ENCODE data around the gene AHRR.
"Not testable (repeated sequence)": the region's sequence is repeated elsewhere in the genome, so short reads cannot be mapped to it uniquely, and the experiment has no call there.

AHRR gene

DNA sequence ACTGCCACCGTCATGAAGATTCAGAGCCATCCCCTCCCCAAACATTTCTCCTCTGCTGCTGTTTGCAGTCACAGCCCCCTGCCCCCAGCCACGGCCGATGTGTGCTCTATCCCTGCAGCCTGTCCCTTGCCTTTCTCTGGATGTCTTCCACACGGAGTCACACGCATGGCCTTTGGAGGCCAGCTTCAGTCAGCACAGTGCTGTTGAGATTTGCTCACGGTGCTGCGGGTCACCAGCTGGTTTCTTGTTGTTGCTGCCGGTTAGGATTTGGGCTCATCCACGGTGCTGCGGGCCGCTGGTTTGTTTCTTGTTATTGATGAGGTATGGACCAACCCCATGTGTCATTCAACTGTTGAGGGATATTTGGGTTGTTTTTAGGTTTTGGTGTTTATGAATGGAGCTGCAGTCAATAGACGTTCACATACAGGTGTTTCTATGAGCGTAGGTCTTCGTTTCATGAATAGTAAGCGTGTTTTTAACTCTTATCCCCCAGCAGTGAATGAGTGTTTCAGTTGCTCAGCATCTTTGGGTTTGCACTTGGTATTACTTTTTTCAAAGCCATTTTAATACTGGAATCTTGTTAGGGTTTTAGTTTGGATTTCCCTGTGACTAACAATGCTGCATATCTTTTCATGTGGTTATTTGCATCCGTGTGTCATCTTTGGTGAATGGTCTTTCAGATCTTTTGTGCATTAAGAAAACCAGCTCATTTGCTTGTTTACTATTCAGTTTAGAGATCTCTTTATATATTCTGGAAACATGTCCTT, 57.6 kb downstream of the AHRR start:
- DNase-seq (ENCODE audit: low read depth), result no peak

DNA sequence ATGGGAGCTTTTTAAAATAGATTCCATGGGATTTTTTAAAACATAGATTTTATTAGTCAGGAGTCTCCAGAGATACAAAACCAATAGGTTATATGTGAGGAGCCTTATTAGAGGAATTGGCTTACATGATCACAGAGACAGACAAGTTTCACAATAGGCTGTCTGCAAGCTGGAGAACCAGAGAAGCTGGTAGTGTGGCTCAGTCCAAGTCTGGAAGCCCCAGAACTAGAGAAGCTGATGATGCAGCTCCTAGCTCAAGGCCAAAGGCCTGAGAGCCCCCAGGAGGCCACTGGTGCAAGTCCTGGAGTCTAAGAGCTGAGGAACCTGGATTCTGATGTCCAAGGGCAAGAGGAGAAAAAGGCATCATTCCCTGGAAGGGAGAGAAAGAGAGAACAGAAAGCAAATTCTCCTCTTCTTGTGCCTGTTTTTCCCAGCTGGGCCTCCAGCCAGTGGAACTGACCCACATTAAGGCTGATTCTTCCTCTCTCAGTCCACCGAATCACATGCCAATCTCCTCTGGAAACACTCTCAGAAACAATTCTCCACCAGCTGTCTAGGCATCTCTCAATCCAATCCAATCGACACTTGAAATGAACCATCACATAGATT, 59.3 kb downstream of the AHRR start:
- DNase-seq (ENCODE audit: low read depth), result no peak

DNA sequence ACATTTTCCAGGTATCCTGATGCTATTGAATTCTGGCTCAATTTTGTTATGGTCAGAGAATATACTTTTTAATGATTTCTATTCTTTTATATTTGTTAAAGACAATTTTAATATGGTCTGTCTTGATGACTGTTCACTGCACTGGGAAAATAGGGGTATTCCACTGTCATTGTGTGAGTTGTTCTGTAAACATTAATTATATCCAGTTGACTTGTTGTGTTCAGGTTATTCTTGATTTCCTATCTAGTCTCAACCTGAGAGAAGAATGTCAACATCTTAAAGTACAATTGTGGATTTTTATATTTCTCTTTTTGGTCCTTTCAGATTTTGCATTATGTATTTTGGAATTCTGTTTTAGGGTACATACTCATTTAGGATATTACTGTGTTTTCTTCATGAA, 61.6 kb downstream of the AHRR start:
- no peak for DNase-seq (ENCODE audit: low read depth)

DNA sequence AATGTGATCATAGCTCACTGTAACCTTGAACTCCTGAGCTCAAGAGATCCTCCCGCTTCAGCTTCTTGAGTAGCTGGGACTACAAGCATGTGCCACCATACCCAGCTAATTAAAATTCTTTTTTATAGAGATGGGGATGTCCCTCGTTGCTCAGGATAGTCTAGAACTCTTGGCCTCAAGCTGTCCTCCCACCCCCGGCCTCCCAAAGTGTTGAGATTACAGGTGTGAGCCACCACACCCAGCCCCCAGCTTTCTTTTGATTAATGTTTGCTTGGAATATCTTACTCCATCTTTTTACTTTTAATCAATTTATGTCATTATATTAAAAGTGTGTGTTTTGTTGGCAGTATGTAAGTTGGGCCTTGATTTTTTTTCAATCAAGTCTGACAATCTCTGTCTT, 62.1 kb downstream of the AHRR start:
- DNase-seq (ENCODE audit: low read depth), result no peak

DNA sequence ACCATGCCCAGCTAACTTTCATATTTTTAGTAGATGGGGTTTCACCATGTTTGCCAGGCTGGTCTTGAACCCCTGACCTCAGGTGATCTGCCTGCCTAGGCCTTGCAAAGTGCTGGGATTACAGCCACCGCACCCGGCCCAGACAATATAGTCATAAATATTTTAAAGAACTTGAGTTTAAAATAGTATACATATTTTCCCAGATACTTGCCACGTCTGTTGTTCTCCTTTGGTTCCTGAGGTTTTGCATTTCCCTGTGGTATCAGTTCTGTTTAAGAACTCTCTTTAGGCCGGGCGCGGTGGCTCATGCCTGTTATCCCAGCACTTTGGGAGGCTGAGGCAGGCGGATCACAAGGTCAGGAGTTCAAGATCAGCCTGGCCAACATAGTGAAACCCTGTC, 63.1 kb downstream of the AHRR start:
- not testable (repeated sequence) for DNase-seq (ENCODE audit: low read depth)

DNA sequence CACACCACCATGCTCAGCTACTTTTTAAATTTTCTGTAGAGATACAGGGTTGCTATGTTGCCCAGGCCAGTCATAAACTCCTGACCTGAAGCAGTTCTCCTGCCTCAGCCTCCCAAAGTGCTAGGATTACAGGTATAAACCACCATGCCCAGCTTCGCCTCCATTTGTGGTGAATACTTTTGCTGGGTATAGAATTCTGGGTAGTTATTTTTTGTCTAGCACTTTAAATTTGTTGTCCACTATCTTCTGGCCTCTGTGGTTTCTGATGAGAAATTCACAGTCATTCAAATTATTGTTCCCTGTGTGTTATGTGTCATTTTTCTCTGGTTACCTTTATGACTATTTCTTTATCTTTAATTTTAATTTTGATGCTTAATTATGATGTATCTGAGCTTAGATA, 63.8 kb downstream of the AHRR start:
- no peak for DNase-seq (ENCODE audit: low read depth)

DNA sequence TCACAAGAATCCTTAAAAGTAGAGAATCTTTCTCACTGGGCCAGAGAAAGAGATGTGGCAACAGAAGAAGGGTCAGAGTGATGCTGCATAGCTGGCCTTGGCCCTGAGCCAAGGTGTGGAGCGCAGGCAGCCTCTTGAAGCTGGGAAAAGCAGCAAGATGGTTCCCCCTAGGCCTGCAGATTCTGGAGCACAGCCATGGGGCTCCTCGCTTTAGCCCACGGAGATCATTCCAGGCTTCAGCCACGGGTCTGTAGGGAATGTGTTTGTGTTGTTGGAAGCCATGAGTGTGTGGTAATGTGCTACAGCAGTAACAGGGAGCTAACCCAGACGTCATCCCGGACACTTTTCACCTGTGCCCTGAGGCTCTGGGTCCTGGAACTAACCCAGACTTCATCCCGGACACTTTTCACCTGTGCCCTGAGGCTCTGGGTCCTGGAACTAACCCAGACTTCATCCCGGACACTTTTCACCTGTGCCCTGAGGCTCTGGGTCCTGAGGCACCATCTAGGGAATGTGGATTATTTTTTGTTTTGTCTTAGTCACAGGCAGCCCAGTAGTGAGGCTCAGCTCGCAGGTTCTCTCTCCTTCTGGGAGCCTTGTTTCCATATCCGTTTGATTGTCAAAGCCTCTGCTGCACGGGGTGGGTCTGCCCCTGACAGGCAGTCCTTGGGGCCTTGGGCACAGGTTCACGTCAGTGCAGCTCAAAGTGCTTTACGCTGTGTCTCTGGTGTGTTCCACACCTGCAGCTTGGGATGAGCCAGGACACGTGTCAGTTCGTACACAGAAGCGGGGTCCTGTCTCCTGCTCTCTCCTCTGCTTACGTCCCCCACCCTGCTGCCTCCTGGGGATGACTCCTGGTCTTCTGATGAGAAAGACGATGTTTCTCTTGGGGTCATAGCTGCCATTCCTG, 65.2 kb downstream of the AHRR start:
- DNase-seq (ENCODE audit: low read depth), result no peak

DNA sequence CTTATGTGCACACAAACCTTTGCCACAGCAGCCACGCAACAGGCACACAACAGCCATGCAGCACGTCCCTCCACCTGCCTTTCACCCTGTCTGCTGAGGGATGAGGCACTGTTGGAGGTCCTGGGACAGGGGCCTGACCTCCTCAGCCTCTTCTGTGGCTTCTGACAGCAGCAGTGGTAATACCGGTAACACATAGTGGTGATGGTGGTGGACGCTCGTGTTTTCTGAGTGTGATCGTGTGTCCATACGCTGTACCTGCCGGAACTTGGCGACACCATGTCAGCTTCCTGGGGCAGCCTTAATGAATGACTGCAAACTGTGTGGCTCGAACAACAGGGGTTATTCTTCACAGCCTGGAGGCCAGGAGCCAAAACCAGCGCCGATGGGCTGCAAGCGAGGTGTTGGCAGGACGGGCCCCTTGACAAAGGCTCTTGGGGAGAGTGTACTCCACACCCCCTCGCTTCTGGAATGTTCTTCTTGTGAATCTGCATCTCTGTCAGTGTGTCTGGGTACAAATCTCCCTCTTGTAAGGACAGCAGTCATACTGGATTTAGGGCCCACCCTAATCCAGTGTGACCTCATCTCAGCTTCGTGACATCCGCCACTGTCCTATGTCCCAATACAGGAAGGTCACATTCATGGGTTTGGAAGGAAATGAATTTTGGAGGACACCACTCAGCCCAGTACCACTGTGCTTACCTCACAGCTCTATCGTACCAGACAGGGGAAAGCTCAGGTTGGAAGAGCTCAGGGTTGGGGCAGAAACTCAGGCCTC, 66.2 kb downstream of the AHRR start:
- DNase-seq (ENCODE audit: low read depth), result no peak

DNA sequence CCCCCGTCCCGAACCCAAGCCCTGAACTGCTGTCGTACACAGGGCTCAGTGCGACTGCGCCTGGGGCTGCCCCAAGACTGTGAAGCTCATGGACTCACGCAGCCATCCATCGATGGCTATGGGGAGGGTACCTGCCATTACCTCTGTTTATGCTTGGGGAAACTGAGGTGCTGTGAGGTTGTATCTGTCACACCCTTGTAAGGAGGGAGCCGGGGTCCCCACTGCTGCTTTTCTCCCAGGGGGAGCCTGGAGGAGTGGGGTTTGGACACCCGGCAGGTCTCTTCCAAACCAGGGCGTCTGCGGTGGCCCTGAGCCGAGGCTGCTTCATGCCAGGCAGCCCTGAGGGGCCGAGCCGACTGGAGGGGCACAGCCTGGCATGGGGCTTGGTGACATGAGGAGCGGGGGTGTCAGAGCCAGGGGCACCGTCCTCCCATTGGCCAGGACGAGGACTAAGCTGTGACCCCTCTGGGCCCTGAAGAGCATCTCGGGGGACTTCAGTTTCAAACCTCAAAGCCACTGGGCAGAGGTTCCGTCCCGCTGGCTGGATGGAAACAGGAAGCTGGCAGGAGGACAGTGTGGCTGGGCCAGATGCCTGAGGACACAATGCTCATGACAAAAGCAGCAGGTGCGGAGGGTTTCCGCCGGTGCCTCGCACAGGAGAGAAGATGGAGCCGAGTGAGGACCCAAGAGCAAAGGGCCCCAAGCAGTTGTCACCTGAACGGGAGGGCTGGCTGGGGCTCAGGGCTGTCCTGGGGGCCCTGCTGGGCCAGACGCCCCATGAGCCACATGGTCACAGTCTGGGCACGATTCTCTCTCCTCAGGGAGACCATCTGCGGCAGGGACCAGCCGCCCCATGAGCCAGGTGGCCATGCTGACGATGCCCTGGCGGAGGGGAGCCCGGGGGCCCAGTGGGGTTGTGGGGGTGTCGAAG, 67.0 kb downstream of the AHRR start:
- DNase-seq (ENCODE audit: low read depth), result no peak

DNA sequence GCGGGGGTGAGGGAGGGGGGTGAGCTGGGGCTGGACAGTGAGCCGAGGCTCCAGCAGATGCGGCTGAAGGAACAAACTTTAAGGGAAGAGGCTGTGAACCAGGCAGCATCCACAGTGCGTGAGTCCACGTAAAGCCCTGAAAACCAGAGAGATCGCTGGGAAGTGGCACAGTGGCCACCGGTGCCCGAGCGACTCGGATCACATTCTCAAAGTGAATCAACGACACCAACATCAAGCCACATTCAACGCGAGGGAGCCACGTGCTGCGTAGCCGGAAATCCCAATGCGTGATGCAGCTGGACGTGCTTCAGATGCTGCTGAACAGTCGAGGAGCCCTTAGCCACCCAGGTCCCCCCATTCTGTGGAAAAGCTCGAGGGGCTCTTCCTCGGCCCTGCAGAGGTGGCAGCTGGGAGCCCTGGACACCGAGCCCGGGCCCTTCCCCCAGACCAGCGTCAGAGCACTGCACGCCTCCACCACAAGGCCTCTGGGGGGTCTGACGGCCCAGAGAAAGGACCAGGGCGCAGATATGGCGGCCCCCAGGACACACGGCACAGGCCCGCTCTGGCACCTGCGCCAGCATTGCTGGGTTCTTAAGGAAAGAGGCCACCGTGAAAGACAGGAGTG, 67.8 kb downstream of the AHRR start:
- DNase-seq (ENCODE audit: low read depth), result no peak

DNA sequence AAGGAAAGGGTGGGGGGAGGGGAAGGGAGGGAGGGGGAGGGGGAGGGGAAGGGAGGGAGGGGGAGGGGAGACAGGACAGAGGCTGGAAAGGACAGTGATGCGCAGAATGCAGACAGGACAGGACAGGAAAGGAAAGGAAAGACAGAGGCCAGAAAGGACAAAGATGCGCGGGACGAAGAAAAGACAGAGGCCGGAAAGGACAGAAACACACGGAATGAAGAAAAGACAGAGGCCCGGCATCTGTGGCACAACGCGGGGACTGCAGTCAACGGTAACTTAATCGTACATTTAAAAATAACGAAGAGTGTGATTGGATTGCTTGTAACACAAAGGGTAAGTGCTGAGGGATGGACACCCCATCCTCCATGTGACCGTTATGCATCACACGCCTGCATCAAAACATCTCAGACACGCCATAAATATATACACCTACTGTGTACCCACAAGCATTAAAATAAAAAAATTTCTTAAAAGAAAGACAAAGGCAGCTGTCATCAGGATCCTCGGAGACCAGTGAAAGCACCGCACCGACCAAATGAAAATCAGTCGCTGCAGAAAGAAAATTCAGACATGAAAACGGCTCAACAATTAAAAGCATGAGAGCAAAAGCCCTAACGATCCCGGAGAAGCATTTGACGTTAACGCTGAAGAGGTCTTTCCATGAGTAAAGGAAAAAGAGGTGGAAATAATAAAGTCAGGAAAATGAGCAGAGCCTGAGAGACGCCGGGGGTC, 68.5 kb downstream of the AHRR start:
- no peak for DNase-seq (ENCODE audit: low read depth)

DNA sequence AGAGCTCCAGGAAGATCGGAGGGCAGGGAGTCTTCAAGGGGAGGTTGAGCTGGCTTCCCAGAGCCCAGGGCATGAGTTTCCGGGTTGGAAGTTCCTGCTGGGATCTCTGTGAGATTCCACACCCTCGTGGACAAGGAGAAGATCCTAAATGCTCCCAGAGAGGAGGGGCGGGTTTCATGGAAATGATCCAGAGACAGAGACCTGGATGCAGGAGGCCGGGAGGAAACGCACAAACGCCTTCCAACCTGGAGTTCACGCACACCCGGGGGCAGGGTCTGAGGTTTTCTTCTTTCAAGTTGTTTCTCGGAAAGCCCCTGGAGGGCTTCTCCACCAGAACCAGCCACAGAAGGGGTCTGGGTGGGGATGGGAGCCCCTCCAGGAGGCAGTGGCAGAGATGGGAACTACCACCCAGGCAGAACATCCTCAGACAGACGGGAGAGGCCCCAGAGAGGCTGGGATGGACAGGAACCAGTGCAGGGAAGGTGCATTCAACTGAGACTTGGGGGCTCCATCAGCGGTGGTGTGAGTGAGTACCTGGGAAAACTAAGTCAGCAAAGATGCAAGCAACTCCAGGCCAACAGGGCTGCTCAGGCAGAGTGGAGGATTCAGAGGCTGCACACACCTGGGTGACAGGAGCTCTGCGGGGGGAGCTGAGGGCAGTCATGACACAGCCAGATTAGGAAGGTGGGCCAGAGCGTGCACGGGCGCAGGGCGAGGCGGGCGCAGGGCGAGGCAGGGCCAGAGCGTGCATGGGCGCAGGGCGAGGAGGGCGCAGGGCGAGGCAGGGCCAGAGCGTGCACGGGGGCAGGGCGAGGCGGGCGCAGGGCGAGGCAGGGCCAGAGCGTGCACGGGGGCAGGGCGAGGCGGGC, 69.3 kb downstream of the AHRR start:
- no peak for DNase-seq (ENCODE audit: low read depth)

DNA sequence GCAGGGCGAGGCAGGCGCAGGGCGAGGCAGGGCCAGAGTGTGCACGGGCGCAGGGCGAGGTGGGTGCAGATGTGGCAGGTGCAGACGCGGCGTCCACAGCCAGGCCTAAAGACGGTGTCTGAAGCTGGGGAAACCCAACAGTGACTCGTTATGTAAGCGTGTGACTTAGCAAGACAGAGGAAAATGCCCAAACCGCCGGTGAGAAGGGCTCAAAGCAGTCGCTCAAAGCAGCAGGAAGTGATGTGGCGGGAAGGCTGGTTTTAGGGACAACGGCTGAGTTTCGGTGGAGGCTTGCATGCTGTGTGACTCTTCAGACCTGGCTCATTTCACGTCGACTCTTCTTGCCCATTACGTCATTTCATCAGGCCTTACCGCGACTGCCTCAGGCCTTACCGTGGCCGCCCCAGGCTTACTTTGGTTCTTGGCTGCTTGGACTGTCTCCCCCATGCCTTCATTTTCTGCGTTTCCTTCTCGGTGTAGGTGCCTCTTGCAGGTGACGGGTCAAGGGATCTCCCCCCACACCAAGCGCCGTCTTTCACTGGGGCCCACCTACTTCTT, 71.0 kb downstream of the AHRR start:
- DNase-seq (ENCODE audit: low read depth), result no peak

DNA sequence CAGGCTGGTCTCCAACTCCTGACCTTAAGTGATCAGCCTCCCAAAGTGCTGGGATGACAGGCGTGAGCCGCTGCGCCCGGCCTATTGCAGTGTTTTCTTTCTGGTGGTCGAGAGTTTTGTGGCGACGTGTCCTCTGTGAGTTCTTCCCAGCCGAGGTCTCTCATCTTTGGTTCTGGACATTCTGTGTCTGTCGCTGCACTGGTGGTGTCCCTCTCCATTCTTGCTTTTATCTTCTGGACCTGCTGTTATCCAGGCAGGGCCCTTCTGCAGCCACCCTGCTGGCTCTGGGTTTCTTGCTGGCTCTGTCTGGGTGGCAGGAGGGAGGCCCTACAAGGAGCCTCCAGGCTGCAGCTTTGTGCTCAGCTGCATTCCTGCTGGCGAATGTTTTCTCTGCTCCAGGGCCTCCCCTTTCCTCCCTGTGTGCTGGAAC, 72.3 kb downstream of the AHRR start:
- no peak for DNase-seq (ENCODE audit: low read depth)

DNA sequence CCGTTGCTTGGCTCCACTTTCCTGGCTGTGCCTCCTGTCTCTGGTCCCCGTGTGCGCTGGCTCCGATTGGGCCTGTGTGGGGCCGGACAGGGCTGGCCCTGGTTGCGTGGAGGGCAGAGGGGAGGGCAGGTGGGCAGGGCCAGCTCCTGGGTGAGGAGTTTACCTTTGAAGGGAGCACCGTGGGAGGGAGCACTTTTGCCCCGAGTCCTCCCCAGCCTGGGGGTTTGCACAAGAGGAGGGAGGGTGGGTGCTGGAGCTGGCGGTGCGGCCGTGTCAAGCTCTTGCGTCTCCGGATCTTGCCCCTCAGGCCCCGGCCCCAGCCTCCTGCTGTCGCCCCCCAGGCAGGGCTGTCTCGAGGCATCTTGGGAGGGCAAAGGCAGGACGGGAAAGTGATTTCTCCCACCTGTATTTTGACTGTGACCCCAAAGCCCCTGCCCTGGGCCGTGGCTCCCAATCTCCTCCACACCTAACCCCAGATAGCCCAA, 73.2 kb downstream of the AHRR start:
- DNase-seq (ENCODE audit: low read depth), result no peak

DNA sequence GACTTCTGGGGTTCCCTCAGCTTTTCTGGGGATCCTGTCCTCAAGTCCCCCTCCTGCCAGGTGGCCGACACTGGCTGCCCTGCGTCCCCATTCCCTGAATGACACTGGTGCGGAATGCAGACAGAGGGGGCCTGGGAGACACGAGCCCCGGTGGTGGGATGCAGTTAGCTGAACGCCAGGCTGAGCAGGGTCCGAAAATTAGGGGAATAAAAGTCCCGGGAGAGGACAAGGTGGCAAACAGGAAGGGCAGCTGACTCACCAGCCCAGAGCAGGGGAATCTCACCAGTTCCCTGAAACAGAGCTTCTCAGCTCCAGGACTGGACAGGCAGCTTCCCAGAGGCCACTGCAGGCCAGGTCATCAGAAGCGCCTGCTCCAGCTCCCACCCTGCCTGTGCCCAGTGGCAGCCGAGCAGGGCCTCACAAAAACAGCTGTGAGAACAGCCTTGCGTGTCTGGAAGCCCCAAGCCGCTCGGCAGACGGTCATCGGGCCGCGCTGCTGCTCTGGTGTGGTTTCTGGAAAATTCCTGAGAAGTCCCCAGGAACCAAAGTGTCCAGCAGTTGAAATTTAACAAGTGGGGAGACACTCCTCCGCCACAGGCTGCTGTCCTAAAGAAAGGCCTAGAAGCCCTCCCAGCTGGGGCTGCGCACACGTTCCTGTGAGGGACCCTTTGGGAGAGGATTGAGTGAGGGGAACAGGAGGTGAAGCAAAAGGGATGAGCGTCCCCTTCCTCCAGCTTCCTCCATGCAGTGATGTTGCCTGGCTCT, 73.8 kb downstream of the AHRR start:
- DNase-seq (ENCODE audit: low read depth), result no peak

DNA sequence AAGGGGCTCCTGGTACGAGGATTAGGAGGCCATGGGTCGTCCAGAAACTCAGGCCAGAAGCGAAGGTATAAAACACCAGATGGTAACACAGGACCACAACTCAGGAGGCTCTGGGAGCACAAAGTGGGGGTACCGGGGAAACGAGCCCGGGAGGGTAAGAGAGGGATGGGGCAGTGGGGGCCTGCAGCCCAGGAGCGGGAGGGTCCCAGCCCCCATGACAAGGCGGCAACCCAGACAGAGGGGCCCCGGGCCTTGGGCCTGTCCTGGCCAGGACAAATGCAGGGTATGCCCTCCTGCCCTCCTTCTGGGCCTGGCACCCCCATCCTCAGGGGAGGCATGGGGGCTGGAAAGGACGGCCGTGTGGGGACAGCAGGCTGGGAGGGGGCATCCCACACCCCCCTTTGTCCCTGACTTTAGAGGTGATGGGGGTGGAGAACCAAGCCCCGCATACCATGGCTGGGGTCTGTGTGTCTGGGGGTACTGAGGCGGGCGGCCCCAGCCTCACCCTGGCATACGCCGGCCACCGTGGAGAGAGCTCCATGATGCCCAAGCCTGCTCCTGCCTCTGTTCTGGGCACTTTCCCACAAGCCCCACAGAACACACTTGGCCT, 74.5 kb downstream of the AHRR start:
- no peak for DNase-seq (ENCODE audit: low read depth)
